Astrocyte (in vitro differentiated cells and primary cell): Measurements from ENCODE around the gene MDN1. TPM values are rescaled to one million over a fixed set of nuclear protein-coding genes. Genes with fewer than 3 reads are reported as not detected.

Source experiments
- DNase-seq: peaks from one replicate; pipeline ENCODE4 v3.0.0-alpha.2; 2010; ENCODE audit warnings: low read depth
- FAIRE-seq: peaks from 2 replicates; lab custom pipeline; 2011; peaks lifted over from hg19 to GRCh38; lab: Jason Lieb, UNC
- H2AFZ ChIP-seq: 2 replicates; pipeline ENCODE4 v1.6.0; 2012; ENCODE audit warnings: low read depth, low read length, inconsistent platforms
- H3K27ac ChIP-seq: 2 replicates; pipeline ENCODE4 v1.5.1; 2011; ENCODE audit warnings: low read depth, low read length, inconsistent platforms
- H3K27me3 ChIP-seq: 2 replicates; pipeline ENCODE4 v1.6.0; 2011; ENCODE audit warnings: low read length, inconsistent platforms; ENCODE audit not compliant: insufficient read depth
- H3K36me3 ChIP-seq: 2 replicates; pipeline ENCODE4 v1.5.1; 2011; ENCODE audit warnings: low read length, inconsistent platforms; ENCODE audit not compliant: insufficient read depth
- H3K4me1 ChIP-seq: 2 replicates; pipeline ENCODE4 v1.5.1; 2011; ENCODE audit warnings: low read length, inconsistent platforms; ENCODE audit not compliant: insufficient read depth
- H3K4me2 ChIP-seq: 2 replicates; pipeline ENCODE4 v1.6.0; 2012; ENCODE audit warnings: low read length, inconsistent platforms
- H3K4me3 ChIP-seq: 2 replicates; pipeline ENCODE4 v1.5.1; 2011; ENCODE audit warnings: low read depth, mild to moderate bottlenecking, low read length, inconsistent platforms; ENCODE audit not compliant: insufficient read depth
- H3K79me2 ChIP-seq: 2 replicates; pipeline ENCODE4 v1.6.0; 2012; ENCODE audit warnings: mild to moderate bottlenecking, low read length, inconsistent platforms; ENCODE audit not compliant: insufficient read depth
- H3K9ac ChIP-seq: 2 replicates; pipeline ENCODE4 v1.6.0; 2012; ENCODE audit warnings: mild to moderate bottlenecking, low read length, inconsistent platforms
- H3K9me3 ChIP-seq: 2 replicates; pipeline ENCODE4 v1.5.1; 2012; ENCODE audit warnings: low read depth, mild to moderate bottlenecking, low read length, inconsistent platforms; ENCODE audit not compliant: insufficient read depth
- H4K20me1 ChIP-seq: 2 replicates; pipeline ENCODE4 v1.6.0; 2012; ENCODE audit warnings: low read length, inconsistent platforms; ENCODE audit not compliant: insufficient read depth
- H3K27ac Mint-ChIP-seq: one replicate; pipeline ENCODE4 v1.8.0; 2021; ENCODE audit warnings: mild to moderate bottlenecking, mixed read lengths; ENCODE audit not compliant: unreplicated experiment
- H3K27me3 Mint-ChIP-seq: one replicate; pipeline ENCODE4 v1.8.0; 2021; ENCODE audit warnings: low read depth, mixed read lengths; ENCODE audit not compliant: unreplicated experiment
- H3K36me3 Mint-ChIP-seq: one replicate; pipeline ENCODE4 v1.8.0; 2021; ENCODE audit warnings: low read depth, mixed read lengths; ENCODE audit not compliant: unreplicated experiment
- H3K4me1 Mint-ChIP-seq: one replicate; pipeline ENCODE4 v1.8.0; 2021; ENCODE audit warnings: low read depth, mixed read lengths; ENCODE audit not compliant: unreplicated experiment
- H3K4me3 Mint-ChIP-seq: one replicate; pipeline ENCODE4 v1.8.0; 2021; ENCODE audit warnings: mild to moderate bottlenecking, moderate library complexity, mixed read lengths; ENCODE audit not compliant: unreplicated experiment
- H3K9me3 Mint-ChIP-seq: one replicate; pipeline ENCODE4 v1.8.0; 2021; ENCODE audit warnings: mild to moderate bottlenecking, mixed read lengths; ENCODE audit not compliant: unreplicated experiment
- CTCF ChIP-seq: IDR thresholded peaks from 2 replicates; pipeline ENCODE4 v1.5.1; 2011; ENCODE audit warnings: low read depth, mild to moderate bottlenecking, inconsistent platforms, low read length, moderate library complexity; ENCODE audit not compliant: insufficient read depth
- EZH2 ChIP-seq: IDR thresholded peaks from 2 replicates; pipeline ENCODE4 v1.6.1; 2012; ENCODE audit warnings: mild to moderate bottlenecking, low read length, inconsistent platforms; ENCODE audit not compliant: insufficient read depth
- total RNA-seq: library from RNA; stranded (reverse); gene quantifications from 2 replicates; pipeline ENCODE4 v1.2.1, GENCODE V29; 2021

MDN1 gene
- total RNA-seq, 1 donor from 2014 or later, result 35.7 TPM

GRCh38 chr6:89716532-89716931 is 103.1 kb downstream of the MDN1 start:
- no peaks in the 10 kb centered on the region for H3K4me1 Mint-ChIP-seq
- Histone ChIP-seq H3K36me3 (peaks cover 36% of the 10 kb centered on the region), H3K4me1 (no peaks in the 10 kb centered on the region), H3K9ac (no peak overlapping the region), H2AFZ (no peak overlapping the region), H3K4me2 (no peak overlapping the region), H3K4me3 (no peak overlapping the region), H3K27ac (no peak overlapping the region), H3K9me3 (no peaks in the 10 kb centered on the region), H3K27me3 (no peaks in the 10 kb centered on the region), H4K20me1 (no peaks in the 10 kb centered on the region), H3K79me2 (no peaks in the 10 kb centered on the region)
- no peak overlapping the region for H3K4me3 Mint-ChIP-seq
- no peak overlapping the region for H3K27ac Mint-ChIP-seq
- no peaks in the 10 kb centered on the region for H3K9me3 Mint-ChIP-seq
- TF ChIP-seq CTCF, result no peak
- no peak for TF ChIP-seq EZH2
- FAIRE-seq (no peak), DNase-seq (no peak)
- H3K27me3 Mint-ChIP-seq, result no peaks in the 10 kb centered on the region
- peaks cover 7% of the 10 kb centered on the region for H3K36me3 Mint-ChIP-seq

GRCh38 chr6:89711801-89712200 is 107.8 kb downstream of the MDN1 start:
- H3K36me3 Mint-ChIP-seq, result peaks cover 4% of the 10 kb centered on the region

More at GRCh38 chr6:89711801-89712200, 107.8 kb downstream of the MDN1 start:
- Histone ChIP-seq H3K27me3 (no peaks in the 10 kb centered on the region), H3K4me1 (no peaks in the 10 kb centered on the region), H3K4me2 (no peak overlapping the region), H3K9ac (no peak overlapping the region), H4K20me1 (no peaks in the 10 kb centered on the region), H3K9me3 (no peaks in the 10 kb centered on the region), H2AFZ (no peak overlapping the region), H3K79me2 (no peaks in the 10 kb centered on the region), H3K36me3 (peaks cover 39% of the 10 kb centered on the region), H3K27ac (no peak overlapping the region), H3K4me3 (no peak overlapping the region)
- H3K4me1 Mint-ChIP-seq, result no peaks in the 10 kb centered on the region
- H3K9me3 Mint-ChIP-seq, result no peaks in the 10 kb centered on the region
- no peak overlapping the region for H3K27ac Mint-ChIP-seq
- FAIRE-seq, result no peak
- TF ChIP-seq CTCF (no peak), EZH2 (no peak)
- no peak for DNase-seq
- no peak overlapping the region for H3K4me3 Mint-ChIP-seq
- H3K27me3 Mint-ChIP-seq, result no peaks in the 10 kb centered on the region
